Uterus (tissue), 2 donors: ENCODE data around the gene SMDT1.

ENCODE experiments used
- CTCF ChIP-seq, 4 experiments: fragments of 200-600 bp in 2 of 4; fragments of 450-650 bp in 2 of 4; sonication (generic) in 2 of 4; IDR thresholded peaks; one replicate each; pipeline ENCODE4 v1.5.1; 2016 to 2019; ENCODE audit warnings: antibody characterized with exemption in 4 of 4, mild to moderate bottlenecking in 2 of 4, moderate library complexity in 1 of 4
- POLR2A ChIP-seq, 2 donors: fragments of 450-650 bp; IDR thresholded peaks; one replicate each; pipeline ENCODE4 v1.6.1; 2016; ENCODE audit warnings: antibody characterized with exemption in 2 of 2, mild to moderate bottlenecking in 1 of 2, moderate library complexity in 1 of 2

- TF ChIP-seq CTCF (IDR thresholded peaks at IDR 0.05): no peak
- no peak for TF ChIP-seq POLR2A (IDR thresholded peaks at IDR 0.05)
Observed at GRCh38 chr22:42041784-42042183, 37.7 kb upstream of the SMDT1 start.
